GM21423 (cell line): ENCODE results near the gene ASCL5.

Source experiments
- ATAC-seq: cut with Tn5 transposase; IDR thresholded peaks from one replicate; pipeline ENCODE4 v1.9.1; 2021; ENCODE audit warnings: mild to moderate bottlenecking, moderate library complexity; ENCODE audit not compliant: unreplicated experiment

Gene ASCL5

DNA sequence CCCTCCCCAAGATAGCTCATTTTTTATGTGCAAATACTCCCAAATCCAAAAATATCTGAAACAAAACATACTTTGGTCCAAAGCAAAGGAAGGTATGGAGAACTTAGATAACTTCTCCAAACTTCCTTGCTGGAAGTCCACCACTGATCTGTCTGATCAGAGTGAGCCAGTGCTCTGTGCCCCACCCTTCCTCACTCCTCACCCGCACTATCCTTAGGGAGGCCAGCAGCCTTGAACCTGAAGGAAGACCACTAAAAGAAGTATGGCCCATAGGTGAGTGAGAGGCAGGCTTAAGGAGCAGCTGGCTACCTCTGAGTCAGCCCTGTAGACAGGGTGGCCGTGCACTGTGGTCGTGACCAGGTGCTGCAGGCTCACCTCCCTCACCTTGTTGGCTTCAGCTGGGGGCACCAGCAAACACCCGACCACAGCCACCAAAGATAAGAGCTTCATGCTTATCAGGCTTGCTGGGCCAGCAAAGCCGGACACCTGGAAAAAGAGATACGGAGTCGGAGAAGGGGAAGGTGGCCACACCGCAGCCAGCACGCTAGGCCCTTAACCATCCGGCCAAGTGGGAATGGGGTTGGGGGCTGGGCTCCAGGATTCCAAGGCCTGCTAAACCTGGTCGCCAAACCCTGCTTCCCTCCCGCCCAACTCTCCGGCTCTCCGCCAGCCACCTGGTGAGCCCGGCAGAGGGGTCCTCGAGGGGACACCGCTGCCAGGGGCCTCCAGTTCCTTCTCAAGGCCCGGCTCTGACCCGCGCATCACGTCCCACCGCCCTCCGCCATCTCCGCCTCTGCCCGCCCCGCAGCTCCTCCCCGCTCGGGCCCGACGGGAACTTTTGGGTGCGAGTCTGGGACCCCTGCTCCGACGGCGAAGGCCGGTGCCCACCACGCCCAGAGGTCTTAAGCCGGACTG is 26.7 kb upstream of the ASCL5 start:
- peak; percentile 71 for ATAC-seq

DNA sequence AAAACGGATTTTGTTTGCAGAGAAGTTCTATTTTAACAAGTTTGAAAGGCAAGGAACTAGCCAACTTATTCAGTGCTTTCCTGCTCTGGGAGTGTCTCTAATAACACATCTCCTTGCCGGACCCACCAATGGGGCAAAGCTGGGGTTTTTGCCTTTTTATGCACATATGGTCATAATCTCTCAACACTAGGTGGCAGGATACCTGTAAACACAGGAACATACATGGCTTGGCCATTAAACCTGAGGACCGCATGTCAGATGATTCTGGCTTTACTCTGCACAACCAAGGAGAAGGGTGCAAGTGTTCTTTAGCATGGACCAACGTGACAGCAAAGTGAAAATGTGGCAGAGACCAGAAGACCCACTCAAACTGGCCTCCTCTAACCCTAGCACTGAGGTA is 22.4 kb upstream of the ASCL5 start:
- ATAC-seq, result no peak

DNA sequence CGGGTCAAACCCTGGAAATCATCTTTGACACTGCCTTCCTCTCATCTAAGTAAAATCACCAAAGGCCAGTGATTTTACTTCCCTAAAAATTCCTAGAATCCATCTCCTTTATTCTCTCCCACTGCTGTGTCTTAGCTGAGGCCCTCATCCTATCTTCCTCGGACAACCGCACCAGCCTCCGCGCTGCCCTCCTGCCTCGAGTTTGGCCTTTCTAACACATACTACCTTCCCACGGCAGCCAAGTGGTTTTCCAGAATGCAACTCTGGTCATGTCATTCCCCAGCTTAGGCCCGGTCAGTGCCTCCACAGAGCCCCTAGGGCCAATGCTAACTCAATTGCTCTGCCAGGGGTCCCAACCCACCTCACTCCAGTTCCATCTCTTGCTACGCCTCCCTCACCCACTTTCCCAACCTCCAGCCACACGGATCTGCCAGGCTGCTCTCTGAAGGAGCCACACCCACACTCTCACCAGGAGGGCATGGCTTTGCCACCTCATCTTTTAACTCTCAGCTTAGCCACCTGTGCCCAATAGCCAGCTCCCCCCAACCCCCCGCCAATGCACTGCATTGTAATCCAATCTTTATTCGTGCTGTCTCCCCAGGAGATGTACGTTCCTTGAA is 20.5 kb upstream of the ASCL5 start:
- ATAC-seq, result no peak

DNA sequence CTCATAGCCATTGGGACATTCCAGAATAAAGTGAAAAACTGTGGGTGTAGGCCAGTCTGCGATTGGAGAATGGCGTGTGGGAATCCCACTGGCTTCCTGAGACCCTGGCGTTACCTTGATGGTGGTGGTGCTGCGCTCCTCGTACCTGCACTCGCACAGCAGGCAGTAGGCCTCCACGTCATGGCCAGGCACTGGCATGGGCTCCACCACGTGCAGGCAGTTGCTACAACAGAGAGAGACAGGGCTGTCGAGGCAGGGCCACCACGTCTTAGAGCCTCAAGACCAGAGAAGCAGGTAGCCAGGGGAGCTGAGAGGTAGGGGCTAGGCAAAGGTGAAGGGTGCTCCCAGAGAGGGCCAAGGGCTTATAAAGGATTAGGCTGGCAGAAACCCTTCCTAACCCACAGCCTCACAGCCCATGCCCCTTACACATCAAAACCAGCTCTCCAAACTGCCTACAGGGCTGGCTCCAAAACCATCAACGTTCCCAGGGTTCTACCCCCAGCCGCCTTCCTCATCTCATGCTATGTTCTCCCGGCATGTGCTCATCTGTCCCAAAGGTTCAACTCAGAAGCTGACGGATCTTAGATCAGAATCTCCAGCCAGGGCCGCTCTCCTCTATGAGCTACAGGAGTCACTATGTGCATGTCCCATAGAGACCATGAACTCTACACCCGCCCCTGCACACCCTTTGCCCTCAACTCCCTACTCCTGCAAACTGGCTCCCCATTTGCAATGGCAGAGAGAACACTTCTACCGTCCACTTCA is 19.8 kb upstream of the ASCL5 start:
- ATAC-seq, result no peak

DNA sequence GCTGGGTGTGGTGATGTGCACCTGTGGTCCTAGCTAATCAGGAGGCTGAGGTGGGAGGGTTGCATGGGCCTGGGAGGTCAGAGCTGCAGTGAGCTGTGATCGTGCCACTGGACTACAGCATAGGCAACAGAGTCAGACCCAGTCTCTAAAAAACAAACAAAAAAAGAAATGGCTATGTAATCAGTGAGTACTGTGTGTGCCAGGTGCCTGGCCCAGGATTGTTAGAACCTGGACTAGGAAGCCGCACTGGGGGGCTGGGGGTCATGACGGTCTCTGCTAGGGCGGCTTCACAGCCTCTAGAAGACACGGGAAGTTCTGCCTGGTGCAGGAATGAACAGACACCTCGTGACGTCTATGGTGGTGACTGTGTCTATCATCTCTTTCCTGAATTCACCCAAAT is 18.8 kb upstream of the ASCL5 start:
- no peak for ATAC-seq

DNA sequence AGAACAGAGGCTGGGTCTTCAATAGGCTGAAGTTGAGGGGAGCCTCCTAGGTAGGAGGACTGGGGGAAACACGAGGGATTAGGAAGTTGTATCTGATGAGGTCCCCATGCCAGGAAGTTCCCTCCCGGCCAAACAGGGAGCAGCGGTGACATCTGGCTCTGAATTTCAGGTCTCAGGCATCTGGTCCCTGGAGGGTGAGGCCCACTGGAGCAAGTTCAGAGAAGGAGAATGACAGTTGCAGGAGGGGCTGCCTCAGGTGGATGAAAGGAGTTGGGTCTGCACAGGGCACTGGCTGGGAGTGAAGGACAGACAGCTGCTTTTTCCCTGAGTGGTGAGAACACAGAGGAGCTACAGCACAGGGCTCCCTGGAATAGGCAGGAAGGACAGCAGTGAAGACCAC is 18.1 kb upstream of the ASCL5 start:
- ATAC-seq, result no peak

DNA sequence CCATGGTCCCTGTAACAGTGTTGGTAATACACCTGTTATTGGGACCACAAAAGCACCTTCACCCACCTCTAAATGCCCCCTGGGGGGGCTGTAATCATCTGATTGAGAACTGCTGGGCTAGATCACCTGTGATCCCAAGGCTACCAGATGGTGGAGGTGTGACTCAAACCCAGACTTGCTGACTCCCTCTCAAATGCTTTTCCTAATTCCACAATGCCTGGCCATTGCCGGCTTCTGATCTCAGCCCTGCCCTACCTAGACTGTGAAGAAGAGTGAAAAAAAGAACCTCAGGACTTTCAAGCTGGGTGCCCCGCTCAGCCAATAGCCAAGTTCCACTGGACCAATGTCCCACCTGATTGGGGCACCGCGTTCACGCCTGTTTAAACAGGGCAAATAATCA is 17.7 kb upstream of the ASCL5 start:
- ATAC-seq, result no peak

DNA sequence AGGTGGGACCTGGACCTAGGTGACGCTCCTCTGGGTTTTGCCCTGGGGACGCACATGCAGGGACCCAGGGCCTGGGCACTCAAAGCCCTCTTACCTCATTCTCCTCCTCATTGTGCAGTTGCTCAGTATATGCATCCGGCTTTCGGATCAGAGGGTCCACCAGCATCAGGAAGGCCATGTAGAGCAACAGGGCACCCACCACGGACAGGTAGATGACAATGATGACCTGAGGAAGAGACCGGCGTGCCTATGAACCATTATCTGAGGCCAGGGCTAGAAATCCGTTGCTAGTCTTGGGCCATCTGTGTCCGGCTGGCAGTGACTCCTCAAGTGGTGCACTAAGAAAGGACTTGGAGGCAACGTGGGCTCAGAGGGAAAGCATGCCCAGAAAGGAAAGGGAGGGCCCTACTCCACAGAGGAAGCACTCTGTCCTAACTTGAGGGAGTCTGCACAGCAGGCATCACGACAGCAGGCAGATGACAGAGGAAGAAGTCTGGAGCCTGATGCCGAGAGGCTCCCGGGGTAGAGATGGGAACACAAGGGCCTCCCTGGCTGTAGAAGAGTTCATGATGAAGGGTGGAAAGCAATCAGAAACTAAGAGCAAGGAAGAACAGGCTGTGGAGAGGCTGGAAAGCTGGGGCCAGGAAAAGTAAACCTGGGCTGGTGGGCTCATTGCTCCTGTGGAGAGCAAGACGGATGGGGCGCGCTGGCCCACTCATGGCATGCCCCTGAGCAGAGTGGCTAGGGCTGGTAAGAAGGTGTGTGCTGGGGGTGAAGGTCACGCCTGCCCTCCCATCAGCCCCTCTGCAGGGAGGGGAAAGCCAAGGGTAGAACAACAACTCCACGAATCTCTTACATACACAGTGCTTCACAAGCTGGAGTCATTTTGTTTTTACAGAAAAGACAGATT is 17.0 kb upstream of the ASCL5 start:
- ATAC-seq, result no peak

DNA sequence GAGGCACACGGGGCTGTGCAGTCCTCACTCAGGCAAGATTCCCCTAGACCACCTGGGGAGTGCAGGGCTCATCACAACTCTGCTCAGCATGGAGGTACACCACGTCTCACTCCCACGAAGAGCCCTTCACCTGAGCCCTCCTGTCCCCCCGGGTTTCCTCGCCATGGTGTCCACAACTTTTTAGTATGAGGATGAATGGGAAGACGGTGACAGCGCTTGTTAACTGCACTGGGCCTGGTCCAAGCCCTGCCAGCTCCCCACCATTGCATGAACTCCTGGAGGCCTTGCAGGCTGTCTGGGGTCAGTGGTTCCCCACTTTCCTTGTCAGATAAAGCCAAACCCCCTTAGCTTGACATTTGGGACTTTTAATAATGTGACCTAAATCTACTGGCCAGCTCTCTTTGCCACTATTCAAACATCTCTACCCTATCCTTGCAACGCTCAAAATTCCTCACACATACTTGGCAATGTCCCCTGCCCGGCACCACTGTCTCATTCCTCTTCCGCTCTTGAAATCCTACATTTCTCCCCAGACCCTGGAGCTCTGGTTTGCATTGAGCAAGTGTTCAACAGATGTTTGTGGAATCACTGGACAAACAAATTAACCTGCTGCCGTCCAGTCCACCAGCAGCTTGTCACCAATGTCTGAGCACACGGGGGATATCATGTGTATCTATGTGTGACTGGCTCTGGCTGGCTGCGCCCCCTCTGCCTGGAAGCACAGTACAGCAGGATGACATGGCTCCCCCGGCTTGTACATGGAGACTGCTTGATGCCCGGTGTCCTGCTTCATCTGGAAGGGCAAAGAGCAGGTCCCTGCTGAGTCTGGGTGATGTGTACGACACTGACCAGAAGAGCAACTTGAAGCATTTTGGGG is 16.1 kb upstream of the ASCL5 start:
- ATAC-seq, result no peak

DNA sequence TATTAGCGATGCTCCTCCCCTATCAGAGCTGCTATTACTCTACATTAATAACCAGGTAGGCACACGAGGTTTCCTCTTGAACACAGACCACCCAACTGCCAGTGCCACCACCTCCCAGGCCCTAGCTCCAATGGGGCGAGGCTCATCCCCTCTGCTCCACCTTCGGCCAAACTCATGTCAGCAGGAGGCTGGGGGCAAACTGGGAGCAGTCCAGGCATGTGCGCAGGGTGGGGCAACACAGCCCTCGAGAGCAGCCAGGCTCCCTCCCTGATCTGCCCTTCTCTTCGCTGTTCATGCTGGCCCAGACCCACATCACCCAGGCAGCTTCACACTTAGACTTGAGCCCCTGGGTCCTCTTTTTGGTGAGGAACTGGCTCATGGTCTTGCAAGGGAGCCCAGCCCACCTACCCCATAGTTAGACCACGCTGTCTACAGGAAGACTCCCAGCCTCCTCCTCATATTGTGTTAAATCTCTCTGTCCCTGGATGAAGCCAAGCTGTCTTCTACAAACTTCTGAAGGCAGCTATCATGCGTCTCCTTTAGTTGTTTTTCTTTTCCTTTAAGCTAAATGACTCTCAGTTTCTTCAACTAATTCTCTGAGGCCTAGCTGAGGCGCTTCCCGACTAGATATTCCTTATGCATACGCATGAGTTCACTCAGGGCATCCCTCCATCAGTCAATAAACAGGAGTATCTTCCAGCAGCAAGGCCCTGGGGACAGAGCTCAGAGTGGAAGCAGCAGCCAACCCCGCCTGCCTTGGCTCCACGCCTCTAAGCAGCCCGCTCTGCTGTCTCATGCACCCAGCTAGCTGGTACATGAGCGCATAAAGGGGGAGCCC is 15.2 kb upstream of the ASCL5 start:
- no peak for ATAC-seq

DNA sequence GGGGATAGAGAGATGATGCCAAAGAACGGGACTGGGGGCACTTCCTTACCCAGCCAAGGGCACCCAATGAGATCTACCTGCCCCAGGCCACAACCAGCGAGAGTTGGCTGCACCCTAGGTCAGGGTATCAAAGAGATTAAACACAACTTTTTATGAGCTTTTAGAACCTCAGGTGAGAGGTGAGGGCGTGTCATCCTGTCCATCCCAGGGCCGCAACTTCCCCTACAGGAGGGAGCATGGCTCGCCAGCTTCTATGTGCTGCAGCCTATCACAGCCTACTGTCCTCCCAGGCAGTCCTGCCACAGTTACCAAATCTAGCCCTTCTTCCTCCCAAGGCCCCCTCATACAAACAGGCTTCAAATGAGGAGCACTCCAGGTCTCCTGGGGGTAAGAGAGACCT is 14.4 kb upstream of the ASCL5 start:
- no peak for ATAC-seq

DNA sequence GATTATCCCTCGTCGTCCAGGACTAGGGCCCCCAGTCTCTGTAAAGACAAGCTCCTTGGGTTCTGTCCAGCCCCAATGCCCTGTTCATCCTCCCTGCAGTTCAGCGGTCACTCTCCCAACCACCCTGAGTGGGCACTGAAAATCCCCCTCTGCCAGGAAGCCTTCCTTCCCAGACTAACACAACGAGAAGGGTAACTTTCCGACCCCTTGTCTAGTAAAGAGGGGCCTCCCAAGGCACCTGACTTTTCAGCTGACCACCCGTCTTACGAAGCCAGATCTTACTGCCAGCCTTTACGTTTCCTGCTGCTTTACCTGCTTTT is 13.9 kb upstream of the ASCL5 start:
- no peak for ATAC-seq

DNA sequence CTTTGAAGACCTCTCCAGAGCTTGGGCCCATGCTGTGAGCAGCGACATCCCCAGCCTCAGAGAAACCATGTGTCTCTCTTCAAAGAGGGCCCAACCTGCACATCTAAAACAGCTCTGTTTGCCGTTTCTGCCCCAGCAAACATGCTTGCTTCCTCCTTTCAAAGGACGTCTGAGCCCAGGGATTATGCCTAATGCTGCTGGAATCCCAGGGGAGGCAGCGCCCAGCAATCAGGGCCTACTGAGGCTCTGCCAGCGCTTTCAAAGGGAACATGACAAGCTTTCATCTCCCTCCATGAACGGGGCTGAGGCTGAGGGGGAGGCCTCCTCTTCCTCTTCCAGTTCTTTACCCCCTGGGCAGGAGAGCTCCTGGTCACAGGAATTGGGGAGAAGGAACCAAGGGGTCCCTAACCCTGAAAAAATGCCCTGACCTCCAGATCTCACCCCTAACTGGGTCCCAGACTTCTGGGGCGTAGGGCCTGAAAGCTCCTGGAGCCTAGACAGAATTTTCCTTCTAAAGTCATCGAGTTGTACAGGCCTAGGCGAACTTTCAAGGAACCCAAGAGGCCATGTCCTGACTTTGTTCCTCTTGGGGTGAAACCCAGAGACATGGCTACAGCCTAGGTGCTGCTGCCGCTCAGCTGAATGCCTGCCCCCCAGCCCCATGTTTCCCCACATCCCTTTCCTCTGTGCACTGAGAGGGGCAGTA is 13.4 kb upstream of the ASCL5 start:
- no peak for ATAC-seq

DNA sequence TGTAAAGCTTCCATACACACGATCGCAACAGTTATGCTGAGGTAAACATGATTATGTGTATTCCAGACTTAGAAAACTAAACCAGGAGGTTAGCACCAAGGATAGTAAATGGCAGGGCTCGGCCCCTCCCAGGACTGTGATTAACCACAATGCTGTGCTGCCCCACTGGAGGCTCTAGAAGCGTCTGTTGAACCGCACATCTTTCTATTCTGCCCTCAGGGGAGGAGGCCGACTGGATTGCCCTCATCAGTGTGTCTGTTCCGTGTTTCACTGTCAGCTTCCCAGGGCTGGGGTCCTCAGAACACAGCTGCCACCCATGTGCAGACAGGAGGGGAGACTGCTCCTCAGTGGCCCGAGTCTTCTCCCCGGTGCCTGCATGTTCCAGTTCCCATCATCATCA is 12.8 kb upstream of the ASCL5 start:
- ATAC-seq, result no peak

DNA sequence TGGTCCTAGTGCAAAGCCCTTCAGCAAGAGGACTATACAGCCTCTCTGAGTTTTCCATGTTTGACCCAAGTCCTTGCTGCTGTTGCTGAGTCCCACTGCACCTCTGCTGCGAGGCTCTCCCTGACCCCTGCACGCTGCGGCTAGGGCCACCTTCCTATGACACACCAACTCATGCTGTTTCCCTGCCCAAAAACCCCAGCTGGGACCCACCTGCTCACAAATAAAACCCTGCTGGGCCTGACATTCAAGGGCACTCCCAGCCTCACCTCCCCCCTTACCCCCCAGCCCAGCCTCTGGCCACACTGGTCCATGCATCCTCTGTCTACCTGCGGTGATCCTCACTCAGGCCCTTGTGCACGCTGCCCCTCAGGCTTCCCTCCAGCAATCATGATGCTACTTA is 12.3 kb upstream of the ASCL5 start:
- ATAC-seq, result no peak

DNA sequence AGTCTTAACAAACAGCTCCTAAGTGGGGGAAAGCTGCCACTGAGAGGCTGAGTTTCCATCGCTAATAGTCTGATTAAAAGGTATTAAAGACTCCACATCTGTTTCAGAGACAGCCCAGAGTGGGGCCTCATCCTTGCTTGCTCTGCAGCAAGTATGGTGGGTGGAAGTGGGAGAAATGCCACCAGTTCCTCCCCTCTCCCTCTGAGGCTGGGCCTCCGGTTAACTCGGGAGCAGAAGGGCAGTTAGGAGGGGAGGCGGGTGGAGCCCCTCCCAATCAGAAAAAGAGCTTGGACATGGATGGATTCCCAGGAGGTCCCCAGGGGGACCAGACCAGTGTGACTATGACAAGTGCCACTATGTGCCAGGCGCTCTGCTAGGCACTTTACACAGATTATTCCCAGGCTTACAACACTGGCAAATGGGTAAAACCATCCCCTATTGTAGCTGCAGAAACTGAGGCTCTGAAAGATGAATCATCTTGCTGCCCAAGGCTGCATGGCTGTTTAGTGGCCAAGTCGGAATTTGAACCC is 11.4 kb upstream of the ASCL5 start:
- ATAC-seq, result no peak

DNA sequence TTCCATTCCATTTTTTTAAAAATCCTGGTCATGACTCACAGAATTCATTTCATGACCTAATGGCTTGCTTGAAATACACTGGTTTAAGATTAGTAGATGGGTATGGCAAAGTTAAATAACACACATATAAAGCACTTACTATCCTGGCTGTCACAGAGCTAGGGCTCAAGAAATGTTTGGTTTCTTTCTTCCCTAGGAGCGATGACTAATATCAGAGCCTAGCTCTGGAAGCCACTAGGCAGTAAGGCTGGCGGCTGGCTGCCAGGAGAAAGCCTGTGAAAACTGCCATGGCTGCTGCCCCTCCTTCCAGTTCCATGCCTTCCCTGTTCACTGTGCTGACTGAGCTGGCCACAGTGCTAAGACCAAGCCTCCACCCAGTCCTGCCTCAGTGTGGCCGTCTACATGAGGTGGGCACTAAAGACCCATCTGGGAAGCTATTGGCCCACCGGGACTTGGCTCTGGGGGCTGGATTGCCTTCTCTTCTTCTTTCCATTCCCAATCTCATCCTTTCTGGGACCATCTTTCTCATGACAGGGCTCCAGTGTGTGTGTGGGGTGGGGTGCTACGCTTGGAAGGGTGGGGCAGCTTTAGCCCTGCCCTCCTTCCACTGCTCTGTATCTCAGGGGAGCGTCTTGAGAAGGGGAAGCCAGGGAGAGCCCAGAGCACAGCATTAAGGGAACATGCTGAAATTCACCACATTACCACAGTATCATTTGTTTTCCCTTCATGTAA is 10.8 kb upstream of the ASCL5 start:
- ATAC-seq, result no peak

DNA sequence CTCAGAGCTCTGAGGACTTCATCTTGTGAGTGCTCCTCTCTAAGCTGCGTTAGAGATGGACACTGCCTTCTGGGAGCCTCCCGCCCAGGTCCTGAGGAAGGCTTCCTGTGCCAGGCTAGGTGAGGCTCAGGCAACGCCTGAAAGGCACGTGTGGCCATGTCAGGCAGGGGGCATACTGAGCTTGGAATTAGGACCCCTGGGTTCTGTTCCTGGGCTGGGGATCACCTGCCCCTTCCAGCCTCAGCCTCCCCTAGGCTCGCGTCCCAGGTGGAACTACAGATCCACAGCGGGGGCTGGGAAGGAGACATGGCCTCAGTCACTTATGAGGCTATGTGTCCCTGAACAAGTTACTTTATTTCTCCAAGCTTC is 10.0 kb upstream of the ASCL5 start:
- ATAC-seq, result no peak
